Measurements from ENCODE around the gene TBC1D22A.
"Not testable (repeated sequence)": the region's sequence is repeated elsewhere in the genome, so short reads cannot be mapped to it uniquely, and the experiment has no call there.

Gene TBC1D22A

DNA sequence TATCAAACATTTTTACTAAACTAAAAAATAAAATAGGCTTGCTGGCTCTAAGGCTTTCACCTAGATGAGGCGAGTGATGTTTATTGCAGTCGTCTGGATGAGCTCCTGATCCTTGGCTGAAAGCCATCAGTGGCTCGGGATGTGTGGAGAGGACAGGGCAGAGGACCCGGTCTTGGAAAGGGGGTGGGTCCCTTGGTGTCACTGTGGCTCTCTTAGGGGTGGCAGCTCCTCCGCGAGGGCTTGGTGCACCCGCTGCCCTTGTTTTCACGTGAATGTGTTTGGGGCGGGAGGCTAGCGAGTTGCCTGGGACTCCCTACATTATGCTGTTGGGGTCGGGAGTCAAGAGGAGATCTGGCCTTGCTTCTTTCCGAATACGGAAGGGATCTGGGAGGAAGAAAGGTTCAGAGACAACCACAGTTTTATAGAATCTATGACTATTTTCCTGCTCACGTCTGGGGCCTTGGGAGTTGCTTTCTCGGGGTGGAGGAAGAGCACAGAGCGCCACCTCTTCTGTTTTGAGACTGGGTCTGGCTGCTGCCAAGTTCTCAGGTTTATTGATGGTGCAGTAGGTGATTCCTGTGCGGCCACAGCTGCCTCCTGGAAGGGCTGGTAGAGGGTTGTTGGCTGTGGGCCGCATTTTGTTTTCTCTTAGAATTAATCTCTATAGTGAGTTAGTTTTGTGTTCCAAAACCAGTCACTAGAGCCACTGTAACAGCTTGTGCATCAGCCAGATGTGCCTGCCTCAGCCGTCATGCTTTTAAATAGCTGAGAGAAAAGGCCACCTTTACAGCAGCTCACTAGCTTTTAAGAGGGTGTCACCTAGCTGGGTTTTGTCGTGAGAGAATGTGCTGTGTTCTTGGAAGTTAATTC is 12.8 kb downstream of the TBC1D22A start:
- DNase-seq, result no peak

DNA sequence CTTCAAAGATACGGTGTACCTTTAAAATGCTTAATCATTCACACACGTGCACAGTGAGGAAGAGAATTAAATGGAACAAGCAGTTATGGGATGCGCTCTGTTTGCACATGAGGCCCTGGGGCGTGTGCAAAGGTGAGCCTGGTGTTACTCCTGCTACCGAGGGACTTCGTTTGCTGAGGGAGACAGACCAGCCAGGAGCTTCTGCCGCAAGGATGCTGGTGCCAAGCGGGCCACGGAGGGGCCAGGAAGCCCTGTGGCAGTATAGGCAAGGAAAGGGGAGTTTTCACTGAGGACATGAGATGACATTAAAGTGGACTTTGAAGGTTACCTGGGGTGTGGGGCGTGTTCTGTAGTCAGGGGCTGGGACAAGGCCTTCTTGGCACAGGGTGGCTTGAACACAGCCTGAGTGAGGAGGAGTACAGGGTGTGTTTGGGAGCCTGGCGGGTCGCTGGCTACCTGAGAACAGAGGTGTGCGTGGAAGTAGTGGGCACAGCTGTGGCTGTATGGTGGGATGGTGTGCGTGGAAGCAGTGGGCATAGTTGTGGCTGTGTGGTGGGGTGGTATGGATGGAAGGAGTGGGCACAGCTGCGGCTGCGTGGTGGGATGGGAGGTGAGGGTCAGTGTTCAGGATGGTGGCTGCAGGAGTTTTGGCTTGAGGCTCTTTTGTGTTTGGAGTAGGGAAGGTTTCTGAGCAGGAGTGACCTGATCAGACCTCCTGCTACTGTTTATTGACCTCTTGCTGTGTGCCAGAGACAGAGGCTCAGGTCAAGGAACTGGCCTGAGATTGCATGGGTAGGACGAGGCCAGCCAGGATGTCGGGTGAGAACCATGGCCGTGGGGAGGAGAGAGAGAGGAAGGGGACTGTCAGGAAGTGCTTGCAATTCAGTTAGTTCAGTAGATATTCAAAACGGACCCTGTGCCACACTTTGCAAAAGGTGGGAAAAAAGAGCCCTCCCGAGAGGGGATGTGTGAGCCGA is 13.7 kb downstream of the TBC1D22A start:
- no peak for DNase-seq

DNA sequence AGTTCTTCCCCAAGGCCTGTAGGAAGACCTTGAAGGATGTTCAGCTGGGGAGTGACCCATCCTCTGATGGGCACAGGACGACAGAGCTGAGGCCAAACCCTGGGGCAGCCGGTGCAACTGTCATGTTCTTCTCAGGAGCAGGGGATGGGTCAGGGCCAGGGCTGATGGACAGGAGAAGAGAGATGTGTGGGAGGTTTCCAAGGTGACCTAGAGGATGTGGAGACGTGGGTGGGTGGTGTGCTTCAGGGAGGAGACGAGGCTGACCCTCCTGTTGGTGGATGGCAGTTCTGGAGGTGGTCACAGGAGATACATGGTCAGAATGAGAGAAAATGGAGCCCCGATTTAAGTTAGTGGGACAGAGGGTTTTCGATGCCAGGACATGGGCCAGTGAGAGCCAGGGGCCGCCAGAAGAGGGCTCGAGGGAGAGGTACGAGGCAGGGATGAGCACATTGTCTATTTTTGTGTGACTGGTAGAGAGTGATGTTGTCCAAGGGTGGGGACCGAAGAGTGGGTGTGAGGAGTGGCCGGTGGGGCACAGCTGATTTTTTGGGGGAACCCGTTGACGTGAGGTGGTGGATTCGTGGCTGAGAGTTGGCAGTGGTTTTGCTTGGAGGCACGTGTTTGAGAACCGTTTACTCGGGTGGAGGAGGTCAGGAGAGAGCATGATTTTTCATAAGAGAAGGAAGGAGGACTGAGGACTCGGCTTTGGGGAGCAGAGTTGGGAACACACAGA is 14.6 kb downstream of the TBC1D22A start:
- no peak for DNase-seq

DNA sequence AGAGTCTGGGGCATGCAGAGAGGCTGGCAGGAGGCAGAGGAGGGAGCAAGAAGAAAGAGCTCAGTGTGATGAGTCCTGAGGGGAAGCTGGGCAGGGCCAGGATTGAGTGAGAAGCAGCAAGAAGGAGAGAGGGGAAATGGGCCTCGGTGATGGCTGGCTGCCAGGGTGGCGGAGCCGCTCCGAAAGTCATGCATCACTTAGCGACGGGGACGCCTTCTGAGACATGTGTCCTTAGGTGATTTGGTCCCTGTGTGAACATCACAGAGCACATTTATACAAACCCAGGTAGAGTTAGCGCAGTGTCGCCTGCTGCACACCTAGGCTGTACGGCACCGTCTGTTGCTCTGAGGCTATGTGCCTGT is 15.1 kb downstream of the TBC1D22A start:
- DNase-seq, result peak; percentile 30

DNA sequence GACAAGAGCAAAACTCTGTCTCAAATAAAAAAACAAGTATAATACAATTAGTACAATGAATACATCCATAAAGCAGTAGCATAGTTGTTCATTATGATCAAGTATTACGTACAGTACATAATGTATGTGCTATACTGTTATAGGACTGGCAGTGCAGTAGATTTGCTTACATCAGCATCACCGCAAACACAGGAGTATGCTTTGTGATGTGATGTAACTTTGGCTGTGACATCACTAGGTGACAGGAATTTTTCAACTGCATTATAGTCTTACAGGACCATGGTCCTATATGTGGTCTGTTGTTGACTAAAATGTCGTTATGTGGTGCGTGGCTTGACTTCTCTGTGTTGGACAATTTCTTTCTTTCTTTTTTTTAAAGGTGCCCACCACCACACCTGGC is 16.6 kb downstream of the TBC1D22A start:
- DNase-seq, result no peak

DNA sequence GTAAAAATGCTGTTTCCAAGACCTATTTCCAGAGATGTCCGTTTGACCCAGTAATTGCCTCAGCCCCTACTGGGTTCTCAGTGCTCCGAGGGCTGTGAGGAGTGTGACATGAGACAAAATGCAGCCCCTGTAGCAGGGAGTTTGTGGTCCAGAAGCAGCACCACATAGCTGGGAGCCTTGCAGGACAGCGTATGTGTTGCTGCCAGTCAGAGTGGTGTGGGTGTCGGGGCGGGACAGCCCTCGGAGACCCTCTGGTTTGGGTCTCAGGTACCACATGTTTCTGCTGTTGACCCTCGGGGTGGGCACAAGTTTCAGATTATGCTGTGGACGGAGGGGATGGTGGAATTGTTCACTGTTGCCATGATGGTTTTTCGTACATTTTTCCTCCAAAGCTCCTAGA is 17.2 kb downstream of the TBC1D22A start:
- DNase-seq, result no peak

DNA sequence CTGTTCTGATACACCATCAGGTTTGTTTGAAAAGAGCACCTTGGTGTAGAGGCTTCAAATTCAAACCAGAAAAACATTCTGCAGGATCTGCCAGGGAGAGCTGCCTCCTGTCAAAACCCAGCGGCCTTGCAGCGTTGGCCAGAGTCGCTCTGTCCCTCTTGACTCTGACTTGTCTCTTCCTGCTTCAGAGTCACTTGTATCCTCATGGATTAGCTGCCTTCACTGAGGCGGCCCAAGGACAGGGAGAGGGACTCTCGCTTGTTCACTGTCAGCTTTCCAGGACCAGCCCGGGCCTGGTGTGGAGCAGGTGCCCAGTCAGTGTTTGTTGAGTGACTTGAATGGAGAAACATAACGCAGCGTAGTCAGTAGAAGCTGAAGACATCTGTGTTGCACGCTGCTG is 18.0 kb downstream of the TBC1D22A start:
- DNase-seq, result no peak

DNA sequence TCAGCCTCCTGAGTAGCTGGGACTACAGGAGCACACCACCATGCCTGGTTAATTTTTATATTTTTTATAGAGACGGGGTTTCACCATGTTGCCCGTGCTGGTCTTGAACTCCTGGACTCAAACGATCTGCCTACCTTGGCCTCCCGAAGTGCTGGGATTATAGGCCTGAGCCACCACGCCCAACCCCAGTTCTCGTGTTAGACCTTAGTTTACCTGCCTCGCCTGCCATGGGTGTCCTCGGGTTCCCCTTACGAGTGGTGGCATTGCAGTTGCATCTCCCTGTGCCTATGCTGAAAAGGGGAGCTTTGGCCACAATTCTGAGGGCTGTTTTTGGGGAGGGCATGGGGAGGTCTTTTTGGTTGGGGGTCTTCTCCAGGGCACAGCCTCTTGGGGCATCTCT is 18.8 kb downstream of the TBC1D22A start:
- DNase-seq, result no peak

DNA sequence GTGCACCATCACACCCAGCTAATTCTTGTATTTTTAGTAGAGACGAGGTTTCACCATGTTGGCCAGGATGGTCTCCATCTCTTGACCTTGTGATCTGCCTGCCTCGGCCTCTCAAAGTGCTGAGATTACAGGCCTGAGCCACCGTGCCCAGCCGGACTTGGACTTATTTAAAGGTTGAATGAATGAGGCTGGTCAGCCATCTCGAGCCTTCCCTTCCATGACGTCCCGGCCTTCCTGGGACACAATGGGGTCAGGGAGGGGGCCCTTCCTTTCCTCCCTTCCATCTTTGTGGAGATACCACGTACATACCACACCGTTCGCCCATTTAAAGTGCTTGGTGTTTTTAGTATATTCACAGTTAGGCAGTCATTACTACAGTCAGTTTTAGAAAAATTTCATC is 19.8 kb downstream of the TBC1D22A start:
- DNase-seq, result not testable (repeated sequence)

DNA sequence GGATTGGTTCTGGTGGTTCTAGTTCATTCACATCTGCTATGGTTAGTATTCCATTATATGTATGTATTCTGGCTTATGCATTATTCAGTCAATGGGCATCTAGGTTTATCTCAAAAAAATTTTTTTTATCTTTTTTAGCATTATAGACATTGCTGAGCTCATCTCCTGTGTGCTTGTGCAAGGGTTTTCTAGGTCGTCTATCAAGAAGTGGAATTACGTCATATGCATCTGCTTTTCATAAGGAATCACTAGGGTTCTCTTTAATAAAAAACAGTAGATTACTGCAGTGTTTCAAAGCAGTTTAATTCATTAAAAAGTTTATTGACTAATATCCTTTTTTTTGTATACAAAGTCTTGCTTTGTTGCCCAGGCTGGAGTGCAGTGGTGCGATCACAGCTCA is 21.3 kb downstream of the TBC1D22A start:
- DNase-seq, result no peak

DNA sequence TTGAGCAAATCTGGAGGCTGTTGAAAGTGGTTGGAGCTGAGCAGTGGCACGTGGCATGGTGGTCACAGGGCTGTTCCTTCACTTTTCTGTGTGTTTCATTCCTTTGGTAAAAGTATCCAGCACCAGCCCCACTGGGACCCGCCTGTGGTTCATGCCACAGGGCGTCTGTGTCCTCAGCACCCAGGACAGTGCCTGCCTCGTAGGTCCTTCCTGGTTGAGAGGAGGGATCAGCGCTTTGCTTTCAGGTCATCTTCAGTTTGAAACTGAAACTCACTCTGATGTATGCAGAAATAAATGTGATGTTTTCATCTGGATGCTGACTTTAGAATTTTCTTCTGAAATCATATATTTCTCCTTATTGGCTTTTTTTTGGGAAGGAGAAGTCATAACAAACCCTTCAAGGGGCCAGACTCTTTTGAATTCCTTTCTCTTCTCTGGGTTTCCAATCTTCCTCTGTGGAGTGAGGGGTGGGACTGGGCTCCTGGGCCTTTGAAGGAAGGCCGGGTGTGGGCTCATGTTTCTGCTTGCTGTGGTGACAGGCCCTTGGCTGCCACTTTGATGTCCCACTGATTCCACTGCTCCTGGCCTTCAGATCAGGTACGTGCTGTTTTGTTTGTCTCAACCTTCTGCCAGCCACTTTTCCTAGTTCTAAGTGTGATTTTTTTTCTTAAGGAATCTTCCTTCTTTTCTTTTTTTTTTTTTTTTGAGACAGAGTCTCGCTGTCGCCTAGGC is 26.2 kb downstream of the TBC1D22A start:
- no peak for DNase-seq

DNA sequence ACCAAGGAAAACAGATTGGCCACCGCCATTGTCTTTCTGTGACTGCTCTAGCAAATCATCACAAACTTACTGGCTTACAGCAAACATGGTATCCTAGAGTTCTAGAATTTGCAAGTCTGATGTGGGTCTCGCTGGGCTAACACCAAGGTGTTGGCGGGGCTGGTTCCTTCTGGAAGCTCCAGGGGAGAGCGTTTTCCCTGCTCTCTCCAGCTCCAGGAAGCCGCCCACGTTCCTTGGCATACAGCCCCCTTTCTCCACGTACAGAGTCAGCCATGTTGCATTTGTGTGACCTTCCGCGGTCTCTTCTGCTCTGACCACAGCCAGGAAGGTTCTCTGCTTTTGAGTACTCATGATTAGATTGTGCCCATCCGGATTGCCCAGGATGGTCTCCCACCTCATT is 27.5 kb downstream of the TBC1D22A start:
- no peak for DNase-seq

DNA sequence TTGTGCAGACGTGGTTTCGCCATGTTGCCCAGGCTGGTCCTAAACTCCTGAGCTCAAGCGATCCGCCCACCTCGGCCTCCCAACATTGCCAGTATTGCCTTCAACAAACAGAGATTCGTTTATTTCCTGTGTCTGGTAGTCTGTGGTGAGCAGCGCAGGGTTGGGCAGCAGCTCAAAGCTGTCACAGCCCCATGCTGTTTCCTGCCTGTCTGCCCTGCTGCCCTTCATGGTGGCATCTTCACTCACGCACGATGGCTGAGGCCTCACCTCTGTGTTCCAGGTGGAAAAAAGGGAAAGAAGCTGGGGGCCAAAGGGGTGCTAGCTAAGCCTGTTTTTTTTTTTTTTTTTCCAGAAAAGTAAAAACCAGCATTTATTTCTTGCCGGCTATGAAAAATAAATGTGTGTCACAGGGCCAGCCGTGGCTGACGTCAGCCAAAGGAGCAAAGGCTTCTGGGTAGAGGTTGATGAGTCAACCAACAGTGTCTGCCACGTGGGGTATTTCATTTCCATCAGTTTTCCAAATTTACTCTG is 28.8 kb downstream of the TBC1D22A start:
- DNase-seq, result peak; percentile 25

DNA sequence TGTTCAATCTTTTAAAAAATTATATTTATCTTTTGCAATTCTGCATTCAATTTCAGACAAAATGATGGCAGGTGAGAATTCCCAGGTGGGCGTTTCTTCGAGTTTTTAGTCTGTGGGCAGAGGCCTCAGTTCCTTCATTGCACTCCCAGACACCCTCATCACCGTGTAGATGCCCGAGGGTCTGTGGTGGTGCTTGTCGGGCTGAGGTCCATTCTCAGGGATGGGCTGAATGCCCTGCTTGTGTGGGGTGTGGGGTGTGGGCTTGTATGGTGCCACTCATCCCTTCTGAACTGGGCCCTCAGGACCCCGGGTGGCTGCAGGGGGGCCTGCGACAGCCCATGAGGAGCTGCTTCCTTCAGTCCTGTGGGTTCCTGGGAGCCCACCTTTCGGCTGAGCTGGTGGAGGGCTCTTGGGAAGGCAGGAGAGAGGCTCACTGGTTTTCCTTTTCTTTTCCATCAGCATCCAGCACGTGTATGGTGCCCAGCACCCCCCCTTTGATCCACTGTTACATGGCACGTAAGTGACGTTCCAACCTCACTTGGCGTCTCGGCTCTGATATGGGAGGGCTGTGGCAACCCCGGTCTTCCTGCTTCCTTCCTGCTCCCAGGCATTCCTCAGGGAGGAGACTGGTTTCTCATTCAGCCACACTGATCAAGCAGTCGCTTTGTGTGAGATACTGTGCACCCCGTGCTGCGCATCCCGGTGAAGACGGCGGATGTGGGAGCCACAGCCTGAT is 29.8 kb downstream of the TBC1D22A start:
- DNase-seq, result no peak

DNA sequence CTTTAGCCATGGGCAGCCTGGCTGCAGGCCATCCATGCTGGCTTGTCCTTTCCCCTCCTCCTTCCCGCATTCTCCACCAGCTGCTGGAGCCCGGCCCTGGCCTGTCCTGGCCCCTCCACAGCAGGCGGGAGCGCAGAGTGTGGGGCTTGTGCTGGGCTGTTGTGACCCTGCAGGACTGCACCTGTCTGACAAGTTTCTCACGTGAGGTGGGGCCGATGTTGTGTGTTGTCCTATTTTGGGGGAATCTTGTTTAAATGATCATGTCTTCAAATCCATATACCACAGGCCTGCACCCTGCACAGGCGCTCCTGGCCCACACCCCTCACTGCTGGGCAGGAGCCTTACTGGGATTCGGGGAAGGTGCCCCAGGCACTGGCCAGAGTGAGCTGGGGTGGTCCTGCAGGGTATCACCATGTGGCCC is 30.4 kb downstream of the TBC1D22A start:
- no peak for DNase-seq

DNA sequence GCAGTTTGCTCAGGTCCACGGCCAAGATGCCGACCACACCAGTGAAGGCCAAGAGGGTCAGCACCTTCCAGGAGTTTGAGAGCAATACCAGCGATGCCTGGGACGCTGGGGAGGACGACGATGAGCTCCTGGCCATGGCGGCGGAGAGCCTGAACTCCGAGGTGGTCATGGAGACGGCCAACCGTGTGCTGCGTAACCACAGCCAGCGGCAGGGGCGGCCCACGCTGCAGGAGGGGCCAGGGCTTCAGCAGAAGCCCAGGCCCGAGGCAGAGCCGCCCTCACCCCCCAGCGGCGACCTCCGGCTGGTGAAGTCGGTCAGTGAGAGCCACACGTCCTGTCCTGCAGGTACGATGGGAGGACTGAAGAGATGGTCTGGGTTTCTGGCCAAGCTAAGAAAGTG is 31.0 kb downstream of the TBC1D22A start:
- no peak for DNase-seq

DNA sequence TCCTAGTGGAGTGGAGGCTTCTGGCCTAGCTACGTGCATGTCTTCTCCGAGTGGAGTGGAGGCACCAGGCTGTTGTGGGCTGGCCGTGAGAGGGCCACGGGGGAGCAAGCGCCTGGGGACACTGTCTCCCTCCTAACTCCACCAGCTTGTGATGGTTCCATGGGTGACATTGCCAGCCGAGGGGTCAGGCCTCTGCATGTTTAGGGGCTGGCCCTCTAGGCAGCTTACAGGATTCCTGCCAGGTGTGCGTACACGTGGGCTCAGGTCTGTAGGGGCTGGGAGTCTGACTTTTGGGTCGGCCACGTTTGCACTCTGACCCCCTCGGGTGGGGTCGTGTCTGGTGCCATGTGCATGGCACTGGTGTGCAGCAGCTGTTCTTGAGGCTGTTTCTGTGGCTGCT is 31.6 kb downstream of the TBC1D22A start:
- no peak for DNase-seq

DNA sequence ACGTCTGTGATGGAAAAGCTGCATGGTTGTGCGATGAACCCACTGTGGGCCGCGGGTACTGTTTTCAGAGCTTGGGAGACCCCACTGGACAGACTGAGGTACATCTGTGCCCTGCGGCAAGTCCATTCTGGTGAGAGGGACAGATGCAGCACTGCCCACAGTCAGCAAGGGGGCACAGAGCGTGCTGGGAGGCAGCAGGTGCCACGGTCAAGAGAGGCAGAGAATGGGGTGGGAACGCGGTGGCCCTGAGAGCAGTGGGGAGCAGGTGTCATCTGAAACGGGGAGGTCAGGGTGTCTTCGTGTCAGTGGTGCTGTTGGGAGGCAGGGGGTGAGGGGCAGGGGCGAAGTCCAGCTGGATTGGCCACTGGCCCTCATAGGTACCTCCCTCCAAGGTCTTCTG is 32.0 kb downstream of the TBC1D22A start:
- DNase-seq, result no peak

DNA sequence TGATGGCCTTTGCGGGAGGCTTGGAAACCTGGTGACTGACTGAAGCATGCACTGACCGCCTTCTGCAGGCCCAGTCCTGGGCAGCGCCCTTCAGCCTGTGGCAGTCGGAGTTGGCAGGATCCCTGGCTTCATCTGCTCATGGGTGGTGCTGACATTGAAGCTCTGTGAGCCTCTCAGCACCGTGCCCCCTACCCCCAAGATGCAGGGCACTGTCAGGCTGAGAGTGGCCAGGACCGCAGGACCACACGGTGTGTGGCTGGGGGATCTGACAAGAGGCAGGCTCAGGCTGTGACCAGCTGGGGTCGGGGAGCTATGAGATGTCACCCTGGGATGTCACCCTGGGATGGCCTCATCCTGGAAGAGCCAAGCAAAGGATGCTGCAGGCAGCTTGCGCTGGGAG is 32.7 kb downstream of the TBC1D22A start:
- no peak for DNase-seq

DNA sequence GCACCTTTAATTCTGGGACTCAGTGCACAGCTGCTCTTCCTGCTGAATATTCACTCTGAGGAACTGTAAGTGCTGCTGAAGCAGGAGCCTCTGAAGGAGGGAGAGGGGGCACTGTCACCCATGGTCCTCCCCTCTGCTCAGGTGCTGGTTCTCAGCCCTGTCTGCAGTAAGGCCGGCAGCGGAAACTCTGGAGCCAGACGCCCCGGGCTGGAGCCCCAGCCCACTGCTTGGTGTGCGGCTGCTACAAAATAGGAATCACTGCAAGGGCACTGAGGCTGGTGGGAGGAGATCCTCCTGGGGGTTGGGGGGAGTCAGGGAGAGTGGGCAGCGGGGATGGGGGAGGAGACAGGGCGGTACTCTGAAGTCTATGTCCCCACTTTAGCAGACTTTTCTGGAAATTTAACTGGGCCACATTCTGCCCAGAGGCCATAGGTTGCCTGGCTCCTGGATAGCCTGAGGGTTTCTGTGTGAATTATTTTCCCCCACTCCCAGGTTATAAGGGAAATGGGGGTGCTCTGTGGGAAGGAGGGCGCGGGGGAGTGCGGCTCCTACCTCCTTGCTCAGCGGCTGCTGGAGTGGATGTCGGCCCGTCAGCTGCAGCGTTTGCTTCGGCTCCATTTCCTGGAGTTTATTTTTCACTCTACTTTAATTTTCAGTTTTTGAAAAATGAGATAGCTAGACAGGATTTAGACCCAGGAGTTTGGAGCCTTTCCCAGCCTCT is 33.6 kb downstream of the TBC1D22A start:
- DNase-seq, result no peak
